Naive thymus-derived CD4-positive, alpha-beta T cell (primary cell): ENCODE measurements around the gene GATB. TPM values are rescaled to one million over a fixed set of nuclear protein-coding genes. Genes with fewer than 3 reads are reported as not detected.

Experiments
- ATAC-seq: fragments of 150-1000 bp; cut with Tn5 transposase; 2 replicates; pipeline ENCODE4 v1.10.0; 2021; ENCODE audit warnings: mild to moderate bottlenecking, moderate library complexity
- CTCF ChIA-PET: fragments of 350-600 bp; sonication (Branson Sonifier 250); formaldehyde crosslinking; loops from one replicate; lab custom pipeline; 2021; ENCODE audit warnings: antibody characterized with exemption; lab: Charles Lee
- POLR2A ChIA-PET: fragments of 350-600 bp; sonication (Branson Sonifier 250); formaldehyde crosslinking; loops from one replicate; lab custom pipeline; 2021; ENCODE audit warnings: antibody characterized with exemption, inconsistent platforms; lab: Charles Lee
- DNase-seq, 9 donors: peaks; one replicate each; pipeline versions ENCODE4 v3.0.0 to v3.0.0-alpha.2; 2020 to 2022; ENCODE audit warnings: mixed read lengths in 1 of 9
- H3K27ac ChIP-seq: one replicate; pipeline ENCODE4 v1.7.0; 2013; ENCODE audit warnings: mild to moderate bottlenecking, low read depth, low read length, moderate library complexity
- H3K27me3 ChIP-seq, 2 donors: one replicate each; pipeline ENCODE4 v1.7.0; 2013; ENCODE audit warnings: low read length in 2 of 2, mild to moderate bottlenecking in 2 of 2, moderate library complexity in 2 of 2; ENCODE audit not compliant: control insufficient read depth in 2 of 2, insufficient read depth in 2 of 2
- H3K36me3 ChIP-seq, 3 experiments: 1 replicate in 2 of 3; 2 replicates in 1 of 3; pipeline ENCODE4 v1.7.0; 2013; ENCODE audit warnings: low read length in 3 of 3, mild to moderate bottlenecking in 3 of 3, moderate library complexity in 1 of 3; ENCODE audit not compliant: insufficient read depth in 3 of 3, control insufficient read depth in 2 of 3
- H3K4me1 ChIP-seq, 2 donors: one replicate each; pipeline ENCODE4 v1.7.0; 2013; ENCODE audit warnings: low read length in 2 of 2, mild to moderate bottlenecking in 2 of 2, moderate library complexity in 1 of 2; ENCODE audit not compliant: control insufficient read depth in 2 of 2, insufficient read depth in 2 of 2
- H3K4me3 ChIP-seq: 2 replicates; pipeline ENCODE4 v1.7.0; 2013; ENCODE audit warnings: mild to moderate bottlenecking, low read length
- H3K9me3 ChIP-seq, 3 experiments: 1 replicate in 2 of 3; 2 replicates in 1 of 3; pipeline ENCODE4 v1.7.0; 2013; ENCODE audit warnings: low read length in 3 of 3; ENCODE audit not compliant: control insufficient read depth in 2 of 3
- H3K27ac Mint-ChIP-seq, 9 donors: one replicate each; pipeline ENCODE4 v1.8.0; 2020 to 2022; ENCODE audit warnings: mixed read lengths in 9 of 9, mild to moderate bottlenecking in 8 of 9, moderate library complexity in 5 of 9, inconsistent platforms in 2 of 9
- H3K27me3 Mint-ChIP-seq, 5 donors: one replicate each; pipeline ENCODE4 v1.8.0; 2021 to 2022; ENCODE audit warnings: mixed read lengths in 5 of 5, mild to moderate bottlenecking in 1 of 5
- H3K36me3 Mint-ChIP-seq, 5 donors: one replicate each; pipeline ENCODE4 v1.8.0; 2020 to 2022; ENCODE audit warnings: mixed read lengths in 5 of 5, mild to moderate bottlenecking in 3 of 5, inconsistent platforms in 1 of 5
- H3K4me1 Mint-ChIP-seq, 7 donors: one replicate each; pipeline ENCODE4 v1.8.0; 2020 to 2022; ENCODE audit warnings: mixed read lengths in 7 of 7, mild to moderate bottlenecking in 3 of 7, inconsistent platforms in 1 of 7
- H3K4me3 Mint-ChIP-seq, 10 donors: one replicate each; pipeline ENCODE4 v1.8.0; 2020 to 2022; ENCODE audit warnings: mild to moderate bottlenecking in 10 of 10, mixed read lengths in 10 of 10, moderate library complexity in 6 of 10, inconsistent platforms in 2 of 10
- H3K9me3 Mint-ChIP-seq, 11 donors: one replicate each; pipeline ENCODE4 v1.8.0; 2020 to 2022; ENCODE audit warnings: mixed read lengths in 11 of 11, mild to moderate bottlenecking in 4 of 11, inconsistent platforms in 1 of 11, moderate library complexity in 1 of 11
- intact Hi-C, 2 donors: fragments of 100-400 bp; cut with micrococcal nuclease; formaldehyde crosslinking; loops; one replicate each; pipeline ENCODE4 v1.15.1; 2023
- polyA plus RNA-seq, 2 donors: library from polyadenylated mRNA; unstranded; fragments of 300-500 nt; fragmentation: Illumina TruSeq; gene quantifications; one replicate each; pipeline ENCODE4 v1.2.3, GENCODE V29; 2021
- total RNA-seq, 6 experiments: library from RNA in 5 of 6; stranded (reverse) in 5 of 6; gene quantifications; 1 replicate in 5 of 6; 2 replicates in 1 of 6; pipeline ENCODE4 v1.2.3 and lab custom pipeline; 2021 to 2026

The GATB gene
- total and polyA plus RNA-seq, 7 experiments from 2014 or later, result 10.5 to 17.8 (median 14.2) TPM

DNA sequence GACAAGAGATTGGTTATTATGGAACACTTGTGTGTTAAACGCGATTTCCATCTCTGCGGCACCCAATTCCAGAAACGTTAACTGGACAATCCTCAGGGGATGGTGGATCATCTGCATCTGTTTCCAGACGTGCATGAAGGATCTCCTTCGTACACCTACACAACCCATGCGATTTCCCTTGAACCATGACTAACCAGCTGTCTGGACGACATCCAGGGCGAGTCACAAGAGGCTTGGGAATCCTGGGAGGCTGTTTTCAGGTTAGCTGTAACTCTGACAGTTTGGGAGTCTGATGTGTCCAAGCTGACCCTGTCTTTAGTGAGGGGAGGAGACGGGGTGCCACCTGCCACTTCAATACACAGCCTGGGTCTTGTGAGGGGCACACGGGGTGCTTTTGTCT, 84.5 kb downstream of the GATB start:
- ATAC-seq (no peak), DNase-seq (no peak)
- intact Hi-C loops, result no loop called here
- Histone ChIP-seq H3K27ac (no peak overlapping the region), H3K36me3 (no peaks in the 10 kb centered on the region), H3K9me3 (no peaks in the 10 kb centered on the region), H3K4me3 (no peak overlapping the region), H3K27me3 (no peaks in the 10 kb centered on the region), H3K4me1 (no peaks in the 10 kb centered on the region)
- peaks cover 0 to 34% (median 12%) of the 10 kb centered on the region in 5 donors for H3K36me3 Mint-ChIP-seq
- no peaks in the 10 kb centered on the region for H3K9me3 Mint-ChIP-seq
- CTCF ChIA-PET, result no interaction called here
- H3K4me3 Mint-ChIP-seq, result no peak overlapping the region
- H3K27ac Mint-ChIP-seq, result no peak overlapping the region
- H3K4me1 Mint-ChIP-seq, result no peaks in the 10 kb centered on the region
- POLR2A ChIA-PET, result no interaction called here
- H3K27me3 Mint-ChIP-seq, result no peaks in the 10 kb centered on the region

DNA sequence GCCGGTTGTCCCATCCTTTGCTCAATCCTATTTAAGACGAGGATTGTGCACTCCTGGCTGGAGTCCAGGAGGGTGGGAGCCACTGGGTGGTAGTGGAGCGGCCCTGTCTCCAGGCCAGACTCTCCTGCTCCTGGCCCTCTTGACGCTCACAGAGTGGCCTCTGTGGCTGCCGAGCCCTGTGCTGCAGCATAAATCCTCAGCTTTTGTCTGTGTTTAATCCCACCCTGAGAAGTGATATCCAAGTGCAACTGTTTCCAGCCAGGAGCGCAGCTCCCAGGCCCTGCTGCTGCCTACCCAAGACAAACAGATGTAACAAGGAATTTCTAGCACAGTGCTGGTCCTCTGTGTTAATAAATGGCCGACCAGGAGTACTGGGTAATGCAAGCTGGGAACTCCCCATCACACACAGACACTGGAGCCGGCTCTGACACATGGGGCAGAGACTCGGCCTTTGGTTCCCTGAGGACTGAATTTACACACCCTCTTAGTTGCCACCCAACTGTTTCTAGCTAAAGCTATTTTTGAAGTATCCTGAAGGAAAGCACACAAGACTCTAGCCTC, 85.3 kb downstream of the GATB start:
- Histone ChIP-seq H3K36me3 (no peaks in the 10 kb centered on the region), H3K27ac (no peak overlapping the region), H3K27me3 (no peaks in the 10 kb centered on the region), H3K9me3 (no peaks in the 10 kb centered on the region), H3K4me3 (no peak overlapping the region), H3K4me1 (no peaks in the 10 kb centered on the region)
- no peaks in the 10 kb centered on the region for H3K27me3 Mint-ChIP-seq
- peaks cover 0 to 34% (median 7%) of the 10 kb centered on the region in 5 donors for H3K36me3 Mint-ChIP-seq
- POLR2A ChIA-PET, result no interaction called here
- H3K9me3 Mint-ChIP-seq, result no peaks in the 10 kb centered on the region
- ATAC-seq (no peak), DNase-seq (no peak)
- no peak overlapping the region for H3K27ac Mint-ChIP-seq
- intact Hi-C loops, result no loop called here
- H3K4me3 Mint-ChIP-seq, result no peak overlapping the region
- CTCF ChIA-PET, result no interaction called here
- H3K4me1 Mint-ChIP-seq, result no peaks in the 10 kb centered on the region

DNA sequence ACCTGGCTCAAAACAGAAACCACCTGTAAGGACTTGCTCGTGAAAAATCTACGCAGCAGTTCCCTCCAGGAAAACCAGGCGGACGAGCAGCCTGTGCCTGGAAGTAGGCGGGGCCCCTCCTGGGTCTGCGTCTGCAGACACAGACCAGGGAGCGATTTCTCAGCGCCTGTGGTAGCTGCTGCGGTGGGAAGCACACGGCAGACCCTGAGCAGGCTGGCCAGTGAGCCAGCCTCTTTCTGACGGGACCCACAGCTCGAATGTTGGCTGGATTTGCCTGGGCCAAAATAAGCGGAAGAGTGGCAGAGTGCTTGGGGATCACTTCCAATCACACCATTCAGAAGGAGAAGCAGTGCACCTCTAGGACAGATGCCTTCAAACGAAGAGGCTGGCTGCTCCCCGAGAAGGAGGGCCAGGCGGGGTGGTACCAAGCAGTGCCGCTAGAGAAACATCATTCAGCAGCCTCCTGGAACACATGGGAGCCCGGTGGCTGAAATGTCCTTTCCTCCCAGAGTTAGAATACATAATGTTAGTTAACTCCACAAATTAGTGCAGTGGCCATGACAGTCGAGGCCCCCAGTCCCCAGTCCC, 85.9 kb downstream of the GATB start:
- ATAC-seq, result no peak
- POLR2A ChIA-PET, result no interaction called here
- CTCF ChIA-PET, result no interaction called here

DNA sequence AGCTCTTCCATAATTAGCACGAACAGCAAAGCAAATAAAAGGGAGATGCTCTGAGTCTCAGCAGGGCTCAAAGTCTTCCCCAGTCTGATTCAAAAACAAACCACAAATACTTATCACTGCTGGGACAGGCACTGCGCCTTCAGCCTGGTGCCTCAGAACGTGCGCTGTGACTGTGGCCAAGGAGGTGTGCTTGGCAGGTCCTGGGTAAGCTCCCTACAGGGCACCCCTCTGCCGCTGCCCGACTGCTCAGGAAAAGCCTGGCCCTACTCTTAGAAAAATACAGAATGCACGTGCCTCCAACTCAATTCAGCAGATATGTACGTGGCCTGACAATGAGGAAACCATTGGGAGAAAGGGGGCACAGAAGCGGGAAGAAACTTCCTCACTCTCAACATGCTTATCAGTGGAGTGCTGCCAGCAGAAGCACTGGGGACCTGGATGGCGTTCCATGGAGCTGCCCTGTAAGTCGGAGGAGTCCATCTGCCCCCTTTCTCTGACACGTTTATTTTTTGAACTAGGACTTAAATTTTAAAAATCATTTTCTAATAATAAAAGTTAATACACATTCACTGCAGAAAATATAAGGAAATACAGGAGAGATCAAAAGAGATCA, 86.8 kb downstream of the GATB start:
- DNase-seq (no peak), ATAC-seq (no peak)
- Mint-ChIP-seq H3K4me3 (no peak overlapping the region), H3K27me3 (no peaks in the 10 kb centered on the region), H3K27ac (no peak overlapping the region), H3K9me3 (no peaks in the 10 kb centered on the region), H3K36me3 (peaks cover 0 to 26% (median 7%) of the 10 kb centered on the region in 5 donors), H3K4me1 (peaks cover 0 to 3% (median 0%) of the 10 kb centered on the region in 7 donors)
- Histone ChIP-seq H3K36me3 (no peaks in the 10 kb centered on the region), H3K27ac (no peak overlapping the region), H3K9me3 (no peaks in the 10 kb centered on the region), H3K27me3 (no peaks in the 10 kb centered on the region), H3K4me3 (no peak overlapping the region), H3K4me1 (no peaks in the 10 kb centered on the region)
- ChIA-PET POLR2A (no interaction called here), CTCF (no interaction called here)
- intact Hi-C loops, result no loop called here

More for the DNA sequence above, 85.9 kb downstream of the GATB start:
- Mint-ChIP-seq H3K4me3 (no peak overlapping the region), H3K27me3 (no peaks in the 10 kb centered on the region), H3K27ac (no peak overlapping the region), H3K9me3 (no peaks in the 10 kb centered on the region), H3K36me3 (peaks cover 0 to 33% (median 7%) of the 10 kb centered on the region in 5 donors), H3K4me1 (no peaks in the 10 kb centered on the region)
- Histone ChIP-seq H3K27me3 (no peaks in the 10 kb centered on the region), H3K9me3 (no peaks in the 10 kb centered on the region), H3K36me3 (no peaks in the 10 kb centered on the region), H3K4me3 (no peak overlapping the region), H3K27ac (no peak overlapping the region), H3K4me1 (no peaks in the 10 kb centered on the region)
- intact Hi-C loops, result no loop called here
- no peak for DNase-seq

DNA sequence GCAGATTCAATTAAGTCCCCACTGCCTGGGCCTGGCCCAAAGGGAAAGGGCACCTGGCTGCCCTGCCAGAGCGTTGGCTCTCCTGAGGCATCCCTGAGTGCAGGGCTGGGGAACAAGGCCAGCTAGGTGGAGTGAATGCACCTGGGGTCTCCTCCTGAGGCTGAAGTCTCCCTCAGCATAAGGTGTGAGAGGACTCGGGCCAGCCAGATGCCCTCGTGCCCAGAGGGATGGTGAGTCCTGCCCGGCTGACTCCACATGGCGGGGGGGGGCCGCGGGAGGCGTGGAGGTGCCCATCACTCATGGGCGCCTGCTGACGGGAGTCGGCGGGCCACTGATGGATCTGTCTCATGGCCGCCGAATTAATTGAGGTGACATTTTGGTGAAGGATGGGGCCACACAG, 87.8 kb downstream of the GATB start:
- H3K36me3 Mint-ChIP-seq, result peaks cover 0 to 18% (median 1%) of the 10 kb centered on the region in 5 donors
- H3K36me3 ChIP-seq, result no peaks in the 10 kb centered on the region
- no peaks in the 10 kb centered on the region for H3K27me3 ChIP-seq
- no peak overlapping the region for H3K4me3 Mint-ChIP-seq
- no peak for DNase-seq
- H3K9me3 Mint-ChIP-seq, result no peaks in the 10 kb centered on the region
- peaks cover 0 to 3% (median 0%) of the 10 kb centered on the region in 7 donors for H3K4me1 Mint-ChIP-seq
- H3K27ac ChIP-seq, result no peak overlapping the region
- no peaks in the 10 kb centered on the region for H3K27me3 Mint-ChIP-seq
- intact Hi-C loops, result no loop called here
- POLR2A ChIA-PET, result no interaction called here
- H3K27ac Mint-ChIP-seq, result no peak overlapping the region
- no peak overlapping the region for H3K4me3 ChIP-seq
- H3K4me1 ChIP-seq, result no peaks in the 10 kb centered on the region
- CTCF ChIA-PET, result no interaction called here
- no peaks in the 10 kb centered on the region for H3K9me3 ChIP-seq
- ATAC-seq, result no peak

DNA sequence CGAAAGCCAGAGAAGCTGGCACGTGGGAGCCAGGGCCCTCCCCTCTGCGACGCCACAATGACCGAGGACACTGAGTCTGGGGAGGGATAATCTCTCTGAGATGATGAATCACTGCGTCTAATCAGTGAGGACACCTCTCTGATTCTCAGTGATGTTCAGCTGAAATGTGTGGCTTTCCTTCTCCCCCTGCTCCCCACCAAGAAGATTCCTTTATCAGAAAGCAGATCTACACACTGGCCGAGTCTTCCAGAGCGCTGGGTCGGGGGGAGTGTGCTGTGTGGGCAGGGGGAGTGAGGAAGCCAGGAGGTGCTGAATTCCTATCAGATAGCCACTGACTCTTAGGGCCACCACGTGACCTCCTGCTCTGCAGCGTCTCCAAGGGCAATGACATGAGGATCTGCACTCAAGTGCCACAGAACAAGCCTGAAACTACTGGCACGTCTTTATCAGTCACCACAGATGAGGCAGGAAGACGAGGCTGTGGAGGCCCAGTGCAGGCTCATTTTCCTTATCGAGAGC, 89.2 kb downstream of the GATB start:
- Mint-ChIP-seq H3K4me3 (no peak overlapping the region), H3K4me1 (peaks cover 0 to 12% (median 0%) of the 10 kb centered on the region in 7 donors), H3K36me3 (peaks cover 0 to 15% (median 1%) of the 10 kb centered on the region in 5 donors), H3K27ac (no peak overlapping the region), H3K27me3 (no peaks in the 10 kb centered on the region), H3K9me3 (no peaks in the 10 kb centered on the region)
- no peaks in the 10 kb centered on the region for H3K27me3 ChIP-seq
- CTCF ChIA-PET, result no interaction called here
- no peaks in the 10 kb centered on the region for H3K36me3 ChIP-seq
- DNase-seq, result no peak
- no peak overlapping the region for H3K27ac ChIP-seq
- intact Hi-C loops, result no loop called here
- no peak for ATAC-seq
- no peaks in the 10 kb centered on the region for H3K4me1 ChIP-seq
- POLR2A ChIA-PET, result interaction anchor here (0.7 kb wide), 1 partner anchor 1520 kb away, joined by 3 read pairs; no protein-coding TSS in a partner anchor
- no peak overlapping the region for H3K4me3 ChIP-seq
- H3K9me3 ChIP-seq, result no peaks in the 10 kb centered on the region
